Spinal cord (tissue), 10 donors: ENCODE results near the gene LTBP2. TPM values are rescaled to one million over a fixed set of nuclear protein-coding genes. Genes with fewer than 3 reads are reported as not detected.

ENCODE experiments used
- DNase-seq, 6 donors: peaks; one replicate each; pipeline versions ENCODE4 v3.0.0 to v3.0.0-alpha.2; 2013 to 2015; ENCODE audit warnings: low spot score in 6 of 6, low read depth in 4 of 6
- H3K27ac ChIP-seq: one replicate; pipeline ENCODE4 v1.5.1; 2013; ENCODE audit warnings: low read depth, low read length, control low read depth
- H3K27me3 ChIP-seq: one replicate; pipeline ENCODE4 v1.6.1; 2013; ENCODE audit warnings: low read length; ENCODE audit not compliant: control insufficient read depth, insufficient read depth
- H3K36me3 ChIP-seq: one replicate; pipeline ENCODE4 v1.6.1; 2013; ENCODE audit warnings: low read length; ENCODE audit not compliant: control insufficient read depth, insufficient read depth
- H3K4me1 ChIP-seq: one replicate; pipeline ENCODE4 v1.6.1; 2013; ENCODE audit warnings: low read length; ENCODE audit not compliant: control insufficient read depth, insufficient read depth
- H3K4me3 ChIP-seq: one replicate; pipeline ENCODE4 v1.5.1; 2013; ENCODE audit warnings: low read depth, low read length, control low read depth
- H3K9me3 ChIP-seq: one replicate; pipeline ENCODE4 v1.6.1; 2013; ENCODE audit warnings: low read length; ENCODE audit not compliant: control insufficient read depth, insufficient read depth
- WGBS: methylation state at CpG from one replicate; pipeline ENCODE4 v1.1.5; 2013; ENCODE audit warnings: missing lambda C conversion rate; ENCODE audit not compliant: insufficient coverage; 5-methylcytosine and 5-hydroxymethylcytosine counted together
- polyA plus RNA-seq, 2 donors: library from polyadenylated mRNA; unstranded; fragments of 120-200 nt; gene quantifications; one replicate each; pipeline ENCODE4 v1.2.1, GENCODE V29; 2013; ENCODE audit not compliant: insufficient read length in 2 of 2
- total RNA-seq, 2 donors: library from RNA; depleted of rRNA in 1 of 2; stranded (reverse); fragments of 120-200 nt in 1 of 2; fragments of >200 nt in 1 of 2; gene quantifications; one replicate each; pipeline versions ENCODE4 v1.2.3 to v1.2.4, GENCODE V29; 2013 to 2014
- donor health status: healthy.

LTBP2 gene
- total and polyA plus RNA-seq, 4 donors = 2.2 to 23.9 (median 13.6) TPM

GRCh38 chr14:74616507-74616906, 4.5 kb upstream of the LTBP2 start:
- peaks cover 15% of the 10 kb centered on the region for H3K4me1 ChIP-seq
- H3K9me3 ChIP-seq = no peaks in the 10 kb centered on the region
- WGBS = no CpG with 5 or more reads among the region's 4 CpGs
- H3K27me3 ChIP-seq = peaks cover 30% of the 10 kb centered on the region
- no peak overlapping the region for H3K27ac ChIP-seq
- no peak overlapping the region for H3K4me3 ChIP-seq
- no peak for DNase-seq
- H3K36me3 ChIP-seq = no peaks in the 10 kb centered on the region

GRCh38 chr14:74615735-74616134, 3.7 kb upstream of the LTBP2 start:
- Histone ChIP-seq H3K27ac (no peak overlapping the region), H3K9me3 (no peaks in the 10 kb centered on the region), H3K4me1 (peaks cover 17% of the 10 kb centered on the region), H3K4me3 (no peak overlapping the region), H3K36me3 (no peaks in the 10 kb centered on the region), H3K27me3 (peaks cover 37% of the 10 kb centered on the region)
- DNase-seq = no peak
- WGBS = 84% methylated on average over 14 of the region's 14 CpGs

GRCh38 chr14:74614508-74615495, 2.8 kb upstream of the LTBP2 start:
- no peak overlapping the region for H3K4me3 ChIP-seq
- no peaks in the 10 kb centered on the region for H3K9me3 ChIP-seq
- H3K4me1 ChIP-seq = peaks cover 21% of the 10 kb centered on the region
- H3K27ac ChIP-seq = no peak overlapping the region
- no peaks in the 10 kb centered on the region for H3K36me3 ChIP-seq
- peaks cover 46% of the 10 kb centered on the region for H3K27me3 ChIP-seq
- WGBS = 88% methylated on average over 5 of the region's 8 CpGs
- no peak for DNase-seq

GRCh38 chr14:74613211-74613914, 1.3 kb upstream of the LTBP2 start:
- no peak for DNase-seq
- no peak overlapping the region for H3K27ac ChIP-seq
- no peaks in the 10 kb centered on the region for H3K9me3 ChIP-seq
- 64% methylated on average over 9 of the region's 16 CpGs for WGBS
- H3K36me3 ChIP-seq = no peaks in the 10 kb centered on the region
- peaks cover 18% of the 10 kb centered on the region for H3K4me1 ChIP-seq
- H3K4me3 ChIP-seq = no peak overlapping the region
- H3K27me3 ChIP-seq = peaks cover 47% of the 10 kb centered on the region

GRCh38 chr14:74612350-74613021, 449 bp upstream of the LTBP2 start:
- Histone ChIP-seq H3K36me3 (no peaks in the 10 kb centered on the region), H3K4me3 (peak overlapping the region; percentile 50), H3K27ac (no peak overlapping the region), H3K27me3 (peaks cover 47% of the 10 kb centered on the region), H3K9me3 (no peaks in the 10 kb centered on the region), H3K4me1 (peaks cover 17% of the 10 kb centered on the region)
- DNase-seq = peak in 5 of 6 donors; percentile 32 to 87 (median 48)
- WGBS = under 1% methylated on average over 52 of the region's 69 CpGs

- peaks cover 17% of the 10 kb centered on the region for H3K4me1 ChIP-seq
- H3K4me3 ChIP-seq = peak overlapping the region; percentile 18
- no peaks in the 10 kb centered on the region for H3K36me3 ChIP-seq
- no peaks in the 10 kb centered on the region for H3K9me3 ChIP-seq
- WGBS = 5% methylated on average over 65 of the region's 65 CpGs
- H3K27me3 ChIP-seq = peaks cover 47% of the 10 kb centered on the region
- peak in 1 of 6 donors; percentile 16 for DNase-seq
- no peak overlapping the region for H3K27ac ChIP-seq
These were observed 979 bp downstream of the LTBP2 start for GRCh38 chr14:74610866-74611649.

- H3K27me3 ChIP-seq = peaks cover 45% of the 10 kb centered on the region
- DNase-seq = no peak
- no peak overlapping the region for H3K4me3 ChIP-seq
- H3K27ac ChIP-seq = no peak overlapping the region
- 56% methylated on average over 25 of the region's 26 CpGs for WGBS
- no peaks in the 10 kb centered on the region for H3K36me3 ChIP-seq
- H3K9me3 ChIP-seq = no peaks in the 10 kb centered on the region
- peaks cover 17% of the 10 kb centered on the region for H3K4me1 ChIP-seq
These were observed 1.7 kb downstream of the LTBP2 start for GRCh38 chr14:74610199-74610865.

GRCh38 chr14:74609721-74610120, 2.3 kb downstream of the LTBP2 start:
- H3K9me3 ChIP-seq = no peaks in the 10 kb centered on the region
- DNase-seq = no peak
- no peaks in the 10 kb centered on the region for H3K36me3 ChIP-seq
- H3K27ac ChIP-seq = no peak overlapping the region
- H3K27me3 ChIP-seq = peaks cover 41% of the 10 kb centered on the region
- no peak overlapping the region for H3K4me3 ChIP-seq
- peaks cover 17% of the 10 kb centered on the region for H3K4me1 ChIP-seq
- 56% methylated on average over 4 of the region's 4 CpGs for WGBS
